ENCODE results near the gene CCNF.

DNA sequence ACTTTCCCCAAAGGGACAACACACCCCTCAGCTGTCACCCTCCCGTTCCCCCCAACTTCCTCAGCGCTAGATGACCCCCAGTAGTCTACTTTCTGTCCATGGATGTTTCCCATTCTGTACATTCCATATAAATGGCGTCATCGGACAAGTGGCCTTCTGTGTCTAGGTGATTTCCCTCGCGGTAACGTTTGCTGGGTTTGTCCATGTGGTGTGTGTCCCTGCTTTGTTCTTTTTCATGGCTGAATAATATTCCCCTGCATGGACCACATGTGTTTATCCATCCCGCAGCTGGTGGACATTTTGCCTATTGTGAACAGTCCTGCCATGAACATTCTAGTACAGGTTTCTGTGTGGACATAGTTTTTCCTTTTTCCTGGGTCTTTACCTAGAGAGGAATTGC, 23.4 kb downstream of the CCNF start:
- TF ChIP-seq, protein P1, sequence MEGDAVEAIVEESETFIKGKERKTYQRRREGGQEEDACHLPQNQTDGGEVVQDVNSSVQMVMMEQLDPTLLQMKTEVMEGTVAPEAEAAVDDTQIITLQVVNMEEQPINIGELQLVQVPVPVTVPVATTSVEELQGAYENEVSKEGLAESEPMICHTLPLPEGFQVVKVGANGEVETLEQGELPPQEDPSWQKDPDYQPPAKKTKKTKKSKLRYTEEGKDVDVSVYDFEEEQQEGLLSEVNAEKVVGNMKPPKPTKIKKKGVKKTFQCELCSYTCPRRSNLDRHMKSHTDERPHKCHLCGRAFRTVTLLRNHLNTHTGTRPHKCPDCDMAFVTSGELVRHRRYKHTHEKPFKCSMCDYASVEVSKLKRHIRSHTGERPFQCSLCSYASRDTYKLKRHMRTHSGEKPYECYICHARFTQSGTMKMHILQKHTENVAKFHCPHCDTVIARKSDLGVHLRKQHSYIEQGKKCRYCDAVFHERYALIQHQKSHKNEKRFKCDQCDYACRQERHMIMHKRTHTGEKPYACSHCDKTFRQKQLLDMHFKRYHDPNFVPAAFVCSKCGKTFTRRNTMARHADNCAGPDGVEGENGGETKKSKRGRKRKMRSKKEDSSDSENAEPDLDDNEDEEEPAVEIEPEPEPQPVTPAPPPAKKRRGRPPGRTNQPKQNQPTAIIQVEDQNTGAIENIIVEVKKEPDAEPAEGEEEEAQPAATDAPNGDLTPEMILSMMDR (IDR thresholded peaks at IDR 0.05; ENCODE audit: insufficient read depth, low read length), result no peak
- TF ChIP-seq, protein P2, sequence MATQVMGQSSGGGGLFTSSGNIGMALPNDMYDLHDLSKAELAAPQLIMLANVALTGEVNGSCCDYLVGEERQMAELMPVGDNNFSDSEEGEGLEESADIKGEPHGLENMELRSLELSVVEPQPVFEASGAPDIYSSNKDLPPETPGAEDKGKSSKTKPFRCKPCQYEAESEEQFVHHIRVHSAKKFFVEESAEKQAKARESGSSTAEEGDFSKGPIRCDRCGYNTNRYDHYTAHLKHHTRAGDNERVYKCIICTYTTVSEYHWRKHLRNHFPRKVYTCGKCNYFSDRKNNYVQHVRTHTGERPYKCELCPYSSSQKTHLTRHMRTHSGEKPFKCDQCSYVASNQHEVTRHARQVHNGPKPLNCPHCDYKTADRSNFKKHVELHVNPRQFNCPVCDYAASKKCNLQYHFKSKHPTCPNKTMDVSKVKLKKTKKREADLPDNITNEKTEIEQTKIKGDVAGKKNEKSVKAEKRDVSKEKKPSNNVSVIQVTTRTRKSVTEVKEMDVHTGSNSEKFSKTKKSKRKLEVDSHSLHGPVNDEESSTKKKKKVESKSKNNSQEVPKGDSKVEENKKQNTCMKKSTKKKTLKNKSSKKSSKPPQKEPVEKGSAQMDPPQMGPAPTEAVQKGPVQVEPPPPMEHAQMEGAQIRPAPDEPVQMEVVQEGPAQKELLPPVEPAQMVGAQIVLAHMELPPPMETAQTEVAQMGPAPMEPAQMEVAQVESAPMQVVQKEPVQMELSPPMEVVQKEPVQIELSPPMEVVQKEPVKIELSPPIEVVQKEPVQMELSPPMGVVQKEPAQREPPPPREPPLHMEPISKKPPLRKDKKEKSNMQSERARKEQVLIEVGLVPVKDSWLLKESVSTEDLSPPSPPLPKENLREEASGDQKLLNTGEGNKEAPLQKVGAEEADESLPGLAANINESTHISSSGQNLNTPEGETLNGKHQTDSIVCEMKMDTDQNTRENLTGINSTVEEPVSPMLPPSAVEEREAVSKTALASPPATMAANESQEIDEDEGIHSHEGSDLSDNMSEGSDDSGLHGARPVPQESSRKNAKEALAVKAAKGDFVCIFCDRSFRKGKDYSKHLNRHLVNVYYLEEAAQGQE (IDR thresholded peaks at IDR 0.05; ENCODE audit: insufficient replicate concordance, low read depth), result no peak
